Activated B cell treated with CpG ODN at 0.5 μM for 24 hours (primary cell): ENCODE results near the gene MS4A7. TPM values are rescaled to one million over a fixed set of nuclear protein-coding genes. Genes with fewer than 3 reads are reported as not detected.
"Not testable (repeated sequence)": the region's sequence is repeated elsewhere in the genome, so short reads cannot be mapped to it uniquely, and the experiment has no call there.

Experiments
- ATAC-seq: fragments of 200-7000 bp; cut with Tn5 transposase; one replicate; pipeline ENCODE4 v1.10.0; 2021; ENCODE audit warnings: low read depth, mild to moderate bottlenecking, moderate library complexity
- CTCF ChIA-PET: fragments of 350-600 bp; sonication (Branson Sonifier 250); formaldehyde crosslinking; loops from one replicate; lab custom pipeline; 2021; ENCODE audit warnings: antibody characterized with exemption; lab: Charles Lee
- POLR2A ChIA-PET: fragments of 350-600 bp; sonication (Branson Sonifier 250); formaldehyde crosslinking; loops from one replicate; lab custom pipeline; 2021; ENCODE audit warnings: antibody characterized with exemption; lab: Charles Lee
- DNase-seq: peaks from one replicate; pipeline ENCODE4 v3.0.0; 2022
- H3K27ac Mint-ChIP-seq: one replicate; pipeline ENCODE4 v1.8.0; 2020; ENCODE audit warnings: mixed read lengths
- H3K27me3 Mint-ChIP-seq: one replicate; pipeline ENCODE4 v1.8.0; 2021; ENCODE audit warnings: mixed read lengths
- H3K36me3 Mint-ChIP-seq: one replicate; pipeline ENCODE4 v1.8.0; 2021; ENCODE audit warnings: low read depth, mixed read lengths
- H3K4me1 Mint-ChIP-seq: one replicate; pipeline ENCODE4 v1.8.0; 2021; ENCODE audit warnings: mixed read lengths
- H3K4me3 Mint-ChIP-seq: one replicate; pipeline ENCODE4 v1.8.0; 2020; ENCODE audit warnings: mild to moderate bottlenecking, mixed read lengths
- H3K9me3 Mint-ChIP-seq: one replicate; pipeline ENCODE4 v1.8.0; 2020; ENCODE audit warnings: mixed read lengths
- CTCF ChIP-seq: fragments of 200-600 bp; IDR thresholded peaks from one replicate; pipeline ENCODE4 v1.8.0; 2022; ENCODE audit warnings: antibody characterized with exemption, mild to moderate bottlenecking
- intact Hi-C: fragments of 100-400 bp; cut with micrococcal nuclease; formaldehyde crosslinking; loops from one replicate; pipeline ENCODE4 v1.15.1; 2024
- total RNA-seq: library from RNA; stranded (reverse); gene quantifications from 2 replicates; pipeline ENCODE4 v1.2.3, GENCODE V29; 2022

MS4A7 gene
- total RNA-seq, 1 donor from 2014 or later = 51.1 TPM

DNA sequence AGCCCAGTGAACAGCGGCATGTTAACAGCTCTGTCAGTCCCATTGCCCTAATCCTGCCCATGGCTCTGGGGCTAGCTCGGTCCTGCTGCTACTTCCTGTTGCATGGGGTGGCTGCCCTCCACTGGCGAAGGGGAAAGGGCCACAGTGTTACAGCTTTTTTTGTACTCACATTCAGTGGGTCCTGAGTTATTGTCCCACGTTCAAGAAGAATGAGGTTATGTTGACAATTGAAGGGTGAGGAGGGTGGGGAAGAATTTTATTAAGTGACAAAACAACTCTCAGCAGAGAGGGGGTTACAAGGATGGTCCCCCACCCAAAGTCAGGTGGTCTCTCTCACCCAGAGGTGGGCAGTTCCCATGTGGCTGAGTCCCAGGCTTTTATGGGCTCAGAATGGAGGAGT, 17.7 kb upstream of the MS4A7 start:
- Mint-ChIP-seq H3K27me3 (no peaks in the 10 kb centered on the region), H3K36me3 (peaks cover 12% of the 10 kb centered on the region), H3K9me3 (peaks cover 9% of the 10 kb centered on the region), H3K4me1 (peaks cover 75% of the 10 kb centered on the region), H3K4me3 (no peak overlapping the region), H3K27ac (no peak overlapping the region)
- ATAC-seq (no peak), DNase-seq (no peak)
- intact Hi-C loops = no loop called here
- TF ChIP-seq CTCF = no peak
- ChIA-PET POLR2A (interaction anchor here (1.6 to 18.0 kb wide), 2 partner anchors 98 to 117 kb away, joined by 4 to 800 read pairs; partner anchors contain the start of gene MS4A1), CTCF (interaction anchor here (0.9 to 1.9 kb wide), 5 partner anchors 12 to 126 kb away, joined by 3 to 6 read pairs (median 4); no protein-coding TSS in a partner anchor)

- peak overlapping the region; percentile 46 for H3K27ac Mint-ChIP-seq
- ChIA-PET CTCF (interaction anchor here (1.0 to 8.0 kb wide), 15 partner anchors 8 to 259 kb away, joined by 3 to 194 read pairs (median 29); partner anchors contain the start of gene MS4A1), POLR2A (interaction anchor here (3.6 to 18.0 kb wide), 5 partner anchors 35 to 122 kb away, joined by 32 to 800 read pairs (median 80); partner anchors contain the start of genes MS4A1 and MS4A14)
- H3K9me3 Mint-ChIP-seq = peaks cover 9% of the 10 kb centered on the region
- DNase-seq = no peak
- H3K36me3 Mint-ChIP-seq = peaks cover 20% of the 10 kb centered on the region
- intact Hi-C loops = no loop called here
- ATAC-seq = no peak
- peaks cover 80% of the 10 kb centered on the region for H3K4me1 Mint-ChIP-seq
- H3K4me3 Mint-ChIP-seq = peak overlapping the region; percentile 17
- no peaks in the 10 kb centered on the region for H3K27me3 Mint-ChIP-seq
- TF ChIP-seq CTCF = no peak
These were observed 16.1 kb upstream of the MS4A7 start for GRCh38 chr11:60362241-60362640.

GRCh38 chr11:60363542-60364470, 14.5 kb upstream of the MS4A7 start:
- ChIA-PET POLR2A (interaction anchor here (0.7 to 18.0 kb wide), 24 partner anchors 9 to 271 kb away, joined by 3 to 800 read pairs (median 5); partner anchors contain the start of genes MS4A1, MS4A14 and MS4A7), CTCF (interaction anchor here (0.7 to 8.0 kb wide), 34 partner anchors 10 to 399 kb away, joined by 3 to 194 read pairs (median 6); partner anchors contain the start of genes MS4A1, MS4A14 and MS4A7)
- Mint-ChIP-seq H3K27me3 (no peaks in the 10 kb centered on the region), H3K9me3 (peaks cover 13% of the 10 kb centered on the region), H3K4me3 (peak overlapping the region; percentile 83), H3K27ac (peak overlapping the region; percentile 93), H3K36me3 (peaks cover 33% of the 10 kb centered on the region), H3K4me1 (peaks cover 80% of the 10 kb centered on the region)
- ATAC-seq (peak; percentile 81), DNase-seq (peak; percentile 42)
- TF ChIP-seq CTCF = no peak
- intact Hi-C loops = loop anchor here (1.0 kb wide), 6 partner anchors 14 to 270 kb away; partner anchors contain the start of genes MS4A1, MS4A14 and MS4A7

- ChIA-PET CTCF (interaction anchor here (0.9 to 8.0 kb wide), 12 partner anchors 14 to 268 kb away, joined by 3 to 194 read pairs (median 4); partner anchors contain the start of genes MS4A1 and MS4A14), POLR2A (interaction anchor here (0.8 to 18.0 kb wide), 24 partner anchors 9 to 267 kb away, joined by 3 to 800 read pairs (median 6); partner anchors contain the start of genes MS4A1, MS4A14 and MS4A7)
- Mint-ChIP-seq H3K27ac (peak overlapping the region; percentile 90), H3K36me3 (peaks cover 37% of the 10 kb centered on the region), H3K4me3 (peak overlapping the region; percentile 63), H3K4me1 (peaks cover 96% of the 10 kb centered on the region)
- H3K27me3 Mint-ChIP-seq, intact Hi-C loops, H3K9me3 Mint-ChIP-seq, DNase-seq, ATAC-seq: not testable (repeated sequence)
These were observed 11.9 kb upstream of the MS4A7 start for GRCh38 chr11:60366262-60366904.

GRCh38 chr11:60367009-60367408, 11.3 kb upstream of the MS4A7 start:
- no peak for DNase-seq
- Mint-ChIP-seq H3K27ac (peak overlapping the region; percentile 90), H3K4me3 (peak overlapping the region; percentile 63), H3K4me1 (peaks cover 98% of the 10 kb centered on the region), H3K9me3 (peaks cover 4% of the 10 kb centered on the region), H3K36me3 (peaks cover 36% of the 10 kb centered on the region), H3K27me3 (no peaks in the 10 kb centered on the region)
- intact Hi-C loops = loop anchor here (1.0 kb wide), 5 partner anchors 11 to 110 kb away; partner anchors contain the start of genes MS4A1, MS4A14 and MS4A7
- POLR2A ChIA-PET = interaction anchor here (0.6 to 18.0 kb wide), 23 partner anchors 9 to 1261 kb away, joined by 3 to 800 read pairs (median 5); partner anchors contain the start of genes MS4A1, MS4A14 and MS4A7
- TF ChIP-seq CTCF = no peak
- ATAC-seq = peak; percentile 60
- CTCF ChIA-PET = interaction anchor here (0.7 to 8.0 kb wide), 7 partner anchors 13 to 267 kb away, joined by 3 to 194 read pairs (median 5); partner anchors contain the start of gene MS4A1
